HCT116 (cell line): ENCODE results near the gene MAML3. TPM values are rescaled to one million over a fixed set of nuclear protein-coding genes. Genes with fewer than 3 reads are reported as not detected.

Source experiments
- ATAC-seq: fragments of 200-7000 bp; cut with Tn5 transposase; 2 replicates; pipeline ENCODE4 v1.9.1; 2020; ENCODE audit warnings: mild to moderate bottlenecking, moderate library complexity
- BruUV-seq: library from RNA; stranded (reverse); fragments of 400-500 nt; replicated peaks from 2 replicates; lab custom pipeline; 2021; lab: Mats Ljungman, UMichigan
- CTCF ChIA-PET: fragments of 300-600 bp; sonication (Branson Sonifier 250); formaldehyde crosslinking; loops from one replicate; lab custom pipeline; 2021; ENCODE audit warnings: antibody characterized with exemption; lab: Charles Lee
- POLR2A ChIA-PET: fragments of 300-600, 350-600 bp; sonication (Branson Sonifier 250); formaldehyde crosslinking; loops from one replicate; lab custom pipeline; 2021; ENCODE audit warnings: antibody characterized with exemption; lab: Charles Lee
- RAD21 ChIA-PET, 2 experiments: fragments of 300-600 bp; sonication (Branson Sonifier 250); formaldehyde crosslinking; loops; one replicate each; lab custom pipeline; 2023; ENCODE audit warnings: low total read pairs in 2 of 2; ENCODE audit not compliant: uncharacterized antibody in 2 of 2, unreplicated experiment in 2 of 2, low non-redundant PET in 1 of 2; lab: Charles Lee
- DNase-seq: peaks from one replicate; pipeline ENCODE4 v3.0.0-alpha.2; 2010; ENCODE audit warnings: low read depth, low spot score
- H2AFZ ChIP-seq: fragments of 200-600 bp; shearing (Covaris generic), sonication (generic); 2 replicates; pipeline ENCODE4 v1.6.1; 2017; ENCODE audit warnings: low read depth, mixed run types, mixed read lengths, antibody characterized with exemption, low read length; ENCODE audit not compliant: poor library complexity, severe bottlenecking
- H3K27ac ChIP-seq: 2 replicates; pipeline ENCODE4 v1.5.1; 2012; ENCODE audit warnings: low read depth, low read length
- H3K27me3 ChIP-seq: fragments of 200-600 bp; sonication (generic); 2 replicates; pipeline ENCODE4 v1.6.1; 2016; ENCODE audit warnings: mixed run types, low read length, mixed read lengths; ENCODE audit not compliant: insufficient read depth
- H3K36me3 ChIP-seq, 2 experiments: fragments of 200-500 bp in 1 of 2; fragments of 200-600 bp in 1 of 2; sonication (Bioruptor generic) in 1 of 2; sonication (generic) in 1 of 2; 2 replicates each; pipeline versions ENCODE4 v1.5.1 to v1.6.1; 2014 to 2016; ENCODE audit warnings: low read length in 2 of 2, inconsistent platforms in 1 of 2, mixed read lengths in 1 of 2, mixed run types in 1 of 2; ENCODE audit not compliant: insufficient read depth in 2 of 2, control insufficient read depth in 1 of 2
- H3K4me1 ChIP-seq, 2 experiments: fragments of 200-600 bp in 1 of 2; sonication (generic) in 1 of 2; 2 replicates each; pipeline versions ENCODE4 v1.5.1 to v1.6.1; 2012 to 2017; ENCODE audit warnings: low read length in 2 of 2, inconsistent platforms in 1 of 2, mild to moderate bottlenecking in 1 of 2, mixed read lengths in 1 of 2, mixed run types in 1 of 2, moderate library complexity in 1 of 2; ENCODE audit not compliant: insufficient read depth in 2 of 2, control insufficient read depth in 1 of 2
- H3K4me2 ChIP-seq: fragments of 200-600 bp; sonication (generic); 2 replicates; pipeline ENCODE4 v1.6.1; 2017; ENCODE audit warnings: mixed run types, low read length, mixed read lengths
- H3K4me3 ChIP-seq, 2 experiments: fragments of 200-600 bp in 1 of 2; sonication (generic) in 1 of 2; replicated peaks in 1 of 2; 2 replicates each; pipeline ENCODE4 v1.5.1; 2011 to 2016; ENCODE audit warnings: low read length in 2 of 2, control low read depth in 1 of 2, low read depth in 1 of 2, mild to moderate bottlenecking in 1 of 2, mixed read lengths in 1 of 2, mixed run types in 1 of 2
- H3K79me2 ChIP-seq: fragments of 200-600 bp; sonication (generic); 2 replicates; pipeline ENCODE4 v1.6.1; 2017; ENCODE audit warnings: mild to moderate bottlenecking, mixed run types, low read length, moderate library complexity, mixed read lengths; ENCODE audit not compliant: insufficient read depth
- H3K9ac ChIP-seq: fragments of 200-600 bp; sonication (generic); 2 replicates; pipeline ENCODE4 v1.6.1; 2016; ENCODE audit warnings: low read length, mixed read lengths
- H3K9me2 ChIP-seq: fragments of 200-600 bp; sonication (generic), shearing (Covaris generic); 2 replicates; pipeline ENCODE4 v1.6.1; 2017; ENCODE audit warnings: mixed run types, mild to moderate bottlenecking, moderate library complexity; ENCODE audit not compliant: insufficient read depth
- H3K9me3 ChIP-seq, 2 experiments: fragments of 200-500 bp in 1 of 2; fragments of 200-600 bp in 1 of 2; sonication (Bioruptor generic) in 1 of 2; sonication (generic) in 1 of 2; 2 replicates each; pipeline ENCODE4 v1.6.1; 2014 to 2017; ENCODE audit warnings: low read length in 2 of 2, mixed read lengths in 2 of 2, inconsistent platforms in 1 of 2, low read depth in 1 of 2, mild to moderate bottlenecking in 1 of 2, mixed run types in 1 of 2, moderate library complexity in 1 of 2; ENCODE audit not compliant: control insufficient read depth in 1 of 2, insufficient read depth in 1 of 2
- H4K20me1 ChIP-seq: fragments of 200-600 bp; sonication (generic), shearing (Covaris generic); 2 replicates; pipeline ENCODE4 v1.6.1; 2017; ENCODE audit warnings: mixed run types, mild to moderate bottlenecking, moderate library complexity; ENCODE audit not compliant: insufficient read depth
- ATF3 ChIP-seq: IDR thresholded peaks from 2 replicates; pipeline ENCODE4 v1.6.1; 2012
- CEBPB ChIP-seq: IDR thresholded peaks from 2 replicates; pipeline ENCODE4 v1.6.1; 2012; ENCODE audit warnings: low read depth
- EGR1 ChIP-seq: IDR thresholded peaks from 2 replicates; pipeline ENCODE4 v1.6.1; 2012; ENCODE audit warnings: low read depth
- ELF1 ChIP-seq: IDR thresholded peaks from 2 replicates; pipeline ENCODE4 v1.6.1; 2012; ENCODE audit warnings: low read depth, borderline replicate concordance
- EZH2 ChIP-seq: fragments of 200-600 bp; sonication (generic); IDR thresholded peaks from 2 replicates; pipeline ENCODE4 v1.6.1; 2017; ENCODE audit warnings: antibody characterized with exemption, mixed run types
- FOSL1 ChIP-seq: IDR thresholded peaks from 2 replicates; pipeline ENCODE4 v1.6.1; 2012; ENCODE audit warnings: low read depth
- MAX ChIP-seq: IDR thresholded peaks from 2 replicates; pipeline ENCODE4 v1.6.1; 2012
- POLR2A ChIP-seq: IDR thresholded peaks from 2 replicates; pipeline ENCODE4 v1.7.0; 2011; ENCODE audit warnings: borderline replicate concordance; ENCODE audit not compliant: insufficient read depth, insufficient read length; ENCODE audit errors: extremely low read depth
- POLR2AphosphoS5 ChIP-seq: IDR thresholded peaks from 2 replicates; pipeline ENCODE4 v1.6.1; 2011; ENCODE audit warnings: mild to moderate bottlenecking, low read depth, low read length, moderate library complexity
- RAD21 ChIP-seq: IDR thresholded peaks from 2 replicates; pipeline ENCODE4 v1.6.1; 2012; ENCODE audit warnings: low read depth, mild to moderate bottlenecking
- SIN3A ChIP-seq: IDR thresholded peaks from 2 replicates; pipeline ENCODE4 v1.6.1; 2012; ENCODE audit warnings: low read depth
- SRF ChIP-seq: IDR thresholded peaks from 2 replicates; pipeline ENCODE4 v1.6.1; 2012; ENCODE audit warnings: low read depth
- TCF7L2 ChIP-seq: IDR thresholded peaks from 2 replicates; pipeline ENCODE4 v1.7.0; 2011; ENCODE audit warnings: borderline replicate concordance, inconsistent platforms; ENCODE audit not compliant: insufficient read depth, insufficient read length; ENCODE audit errors: extremely low read depth
- YY1 ChIP-seq: IDR thresholded peaks from 2 replicates; pipeline ENCODE4 v1.6.1; 2011; ENCODE audit warnings: low read length, low read depth, moderate library complexity, mild to moderate bottlenecking; ENCODE audit not compliant: insufficient replicate concordance; ENCODE audit errors: extremely low read depth
- ZBTB33 ChIP-seq: IDR thresholded peaks from 2 replicates; pipeline ENCODE4 v1.6.1; 2011; ENCODE audit warnings: mild to moderate bottlenecking, low read length, moderate library complexity; ENCODE audit not compliant: insufficient replicate concordance; ENCODE audit errors: extremely low read depth
- ZFX ChIP-seq: fragments of 450-650 bp; IDR thresholded peaks from 2 replicates; pipeline ENCODE4 v1.6.1; 2017
- ZNF274 ChIP-seq: fragments of 200-500 bp; sonication (Bioruptor generic); IDR thresholded peaks from 2 replicates; pipeline ENCODE4 v1.6.1; 2014; ENCODE audit warnings: mild to moderate bottlenecking, low read depth, low read length, inconsistent platforms
- intact Hi-C: fragments of 100-400 bp; cut with micrococcal nuclease; formaldehyde crosslinking; loops from 2 replicates; pipeline ENCODE4 v1.10.0; 2022
- total RNA-seq: library from RNA; stranded (reverse); gene quantifications from one replicate; pipeline ENCODE4 v1.2.1, GENCODE V29; 2021; ENCODE audit not compliant: unreplicated experiment
- TF ChIP-seq, protein P1 (sequence below): IDR thresholded peaks from 2 replicates; pipeline ENCODE4 v1.6.1; 2012; ENCODE audit warnings: low read depth
- TF ChIP-seq, protein P2 (sequence below), 3 experiments: fragments of 200-600 bp in 1 of 3; sonication (generic) in 1 of 3; IDR thresholded peaks in 2 of 3; conservative IDR thresholded peaks in 1 of 3; 2 replicates each; pipeline ENCODE4 v1.5.1; 2012 to 2017; ENCODE audit warnings: low read depth in 2 of 3, low read length in 2 of 3, antibody characterized with exemption in 1 of 3, borderline replicate concordance in 1 of 3, control low read depth in 1 of 3, mild to moderate bottlenecking in 1 of 3, mixed read lengths in 1 of 3, mixed run types in 1 of 3, moderate library complexity in 1 of 3; ENCODE audit not compliant: insufficient read depth in 1 of 3

Gene MAML3
- total RNA-seq, 1 experiment from 2014 or later = 3.1 TPM

GRCh38 chr4:139715746-139716391, 438.1 kb downstream of the MAML3 start:
- no TSS peak for BruUV-seq
- Histone ChIP-seq H3K36me3 (no peaks in the 10 kb centered on the region), H3K4me2 (no peak overlapping the region), H3K9me2 (no peaks in the 10 kb centered on the region), H3K9ac (no peak overlapping the region), H4K20me1 (no peaks in the 10 kb centered on the region), H3K79me2 (no peaks in the 10 kb centered on the region), H3K4me1 (no peaks in the 10 kb centered on the region), H3K9me3 (no peaks in the 10 kb centered on the region), H3K27ac (no peak overlapping the region), H3K4me3 (no peak overlapping the region), H3K27me3 (no peaks in the 10 kb centered on the region), H2AFZ (no peak overlapping the region)
- DNase-seq = no peak
- intact Hi-C loops = no loop called here
- no peak for ATAC-seq
- RAD21 ChIA-PET = no interaction called here
- TF ChIP-seq ATF3 (no peak), SIN3A (no peak), POLR2A (no peak), CEBPB (no peak), ZBTB33 (no peak), ZFX (no peak), SRF (no peak), RAD21 (no peak), MAX (no peak), EGR1 (no peak), YY1 (no peak), ZNF274 (no peak), ELF1 (no peak), EZH2 (no peak), TCF7L2 (no peak), FOSL1 (no peak), POLR2AphosphoS5 (no peak)
- TF ChIP-seq, protein P1, sequence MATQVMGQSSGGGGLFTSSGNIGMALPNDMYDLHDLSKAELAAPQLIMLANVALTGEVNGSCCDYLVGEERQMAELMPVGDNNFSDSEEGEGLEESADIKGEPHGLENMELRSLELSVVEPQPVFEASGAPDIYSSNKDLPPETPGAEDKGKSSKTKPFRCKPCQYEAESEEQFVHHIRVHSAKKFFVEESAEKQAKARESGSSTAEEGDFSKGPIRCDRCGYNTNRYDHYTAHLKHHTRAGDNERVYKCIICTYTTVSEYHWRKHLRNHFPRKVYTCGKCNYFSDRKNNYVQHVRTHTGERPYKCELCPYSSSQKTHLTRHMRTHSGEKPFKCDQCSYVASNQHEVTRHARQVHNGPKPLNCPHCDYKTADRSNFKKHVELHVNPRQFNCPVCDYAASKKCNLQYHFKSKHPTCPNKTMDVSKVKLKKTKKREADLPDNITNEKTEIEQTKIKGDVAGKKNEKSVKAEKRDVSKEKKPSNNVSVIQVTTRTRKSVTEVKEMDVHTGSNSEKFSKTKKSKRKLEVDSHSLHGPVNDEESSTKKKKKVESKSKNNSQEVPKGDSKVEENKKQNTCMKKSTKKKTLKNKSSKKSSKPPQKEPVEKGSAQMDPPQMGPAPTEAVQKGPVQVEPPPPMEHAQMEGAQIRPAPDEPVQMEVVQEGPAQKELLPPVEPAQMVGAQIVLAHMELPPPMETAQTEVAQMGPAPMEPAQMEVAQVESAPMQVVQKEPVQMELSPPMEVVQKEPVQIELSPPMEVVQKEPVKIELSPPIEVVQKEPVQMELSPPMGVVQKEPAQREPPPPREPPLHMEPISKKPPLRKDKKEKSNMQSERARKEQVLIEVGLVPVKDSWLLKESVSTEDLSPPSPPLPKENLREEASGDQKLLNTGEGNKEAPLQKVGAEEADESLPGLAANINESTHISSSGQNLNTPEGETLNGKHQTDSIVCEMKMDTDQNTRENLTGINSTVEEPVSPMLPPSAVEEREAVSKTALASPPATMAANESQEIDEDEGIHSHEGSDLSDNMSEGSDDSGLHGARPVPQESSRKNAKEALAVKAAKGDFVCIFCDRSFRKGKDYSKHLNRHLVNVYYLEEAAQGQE = no peak
- TF ChIP-seq, protein P2, sequence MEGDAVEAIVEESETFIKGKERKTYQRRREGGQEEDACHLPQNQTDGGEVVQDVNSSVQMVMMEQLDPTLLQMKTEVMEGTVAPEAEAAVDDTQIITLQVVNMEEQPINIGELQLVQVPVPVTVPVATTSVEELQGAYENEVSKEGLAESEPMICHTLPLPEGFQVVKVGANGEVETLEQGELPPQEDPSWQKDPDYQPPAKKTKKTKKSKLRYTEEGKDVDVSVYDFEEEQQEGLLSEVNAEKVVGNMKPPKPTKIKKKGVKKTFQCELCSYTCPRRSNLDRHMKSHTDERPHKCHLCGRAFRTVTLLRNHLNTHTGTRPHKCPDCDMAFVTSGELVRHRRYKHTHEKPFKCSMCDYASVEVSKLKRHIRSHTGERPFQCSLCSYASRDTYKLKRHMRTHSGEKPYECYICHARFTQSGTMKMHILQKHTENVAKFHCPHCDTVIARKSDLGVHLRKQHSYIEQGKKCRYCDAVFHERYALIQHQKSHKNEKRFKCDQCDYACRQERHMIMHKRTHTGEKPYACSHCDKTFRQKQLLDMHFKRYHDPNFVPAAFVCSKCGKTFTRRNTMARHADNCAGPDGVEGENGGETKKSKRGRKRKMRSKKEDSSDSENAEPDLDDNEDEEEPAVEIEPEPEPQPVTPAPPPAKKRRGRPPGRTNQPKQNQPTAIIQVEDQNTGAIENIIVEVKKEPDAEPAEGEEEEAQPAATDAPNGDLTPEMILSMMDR (IDR thresholded peaks at IDR 0.05 in 2 of 3, conservative IDR thresholded peaks at IDR 0.05 in 1 of 3; ENCODE audit: borderline replicate concordance in 1 of 3, insufficient read depth in 1 of 3, low read depth in 2 of 3, low read length in 2 of 3) = no peak
- CTCF ChIA-PET = no interaction called here
- POLR2A ChIA-PET = no interaction called here
